Spinal cord (tissue), 10 donors: ENCODE results near the gene AP4E1. TPM values are rescaled to one million over a fixed set of nuclear protein-coding genes. Genes with fewer than 3 reads are reported as not detected.
A peak's percentile ranks its signal among the peaks of the same experiment; 100 is the strongest.
"Not testable (repeated sequence)": the region's sequence is repeated elsewhere in the genome, so short reads cannot be mapped to it uniquely, and the experiment has no call there.

Experiments used
- DNase-seq, 6 donors: peaks; one replicate each; pipeline versions ENCODE4 v3.0.0 to v3.0.0-alpha.2; 2013 to 2015; ENCODE audit warnings: low spot score in 6 of 6, low read depth in 4 of 6
- H3K27ac ChIP-seq: one replicate; pipeline ENCODE4 v1.5.1; 2013; ENCODE audit warnings: low read depth, low read length, control low read depth
- H3K27me3 ChIP-seq: one replicate; pipeline ENCODE4 v1.6.1; 2013; ENCODE audit warnings: low read length; ENCODE audit not compliant: control insufficient read depth, insufficient read depth
- H3K36me3 ChIP-seq: one replicate; pipeline ENCODE4 v1.6.1; 2013; ENCODE audit warnings: low read length; ENCODE audit not compliant: control insufficient read depth, insufficient read depth
- H3K4me1 ChIP-seq: one replicate; pipeline ENCODE4 v1.6.1; 2013; ENCODE audit warnings: low read length; ENCODE audit not compliant: control insufficient read depth, insufficient read depth
- H3K4me3 ChIP-seq: one replicate; pipeline ENCODE4 v1.5.1; 2013; ENCODE audit warnings: low read depth, low read length, control low read depth
- H3K9me3 ChIP-seq: one replicate; pipeline ENCODE4 v1.6.1; 2013; ENCODE audit warnings: low read length; ENCODE audit not compliant: control insufficient read depth, insufficient read depth
- WGBS: methylation state at CpG from one replicate; pipeline ENCODE4 v1.1.5; 2013; ENCODE audit warnings: missing lambda C conversion rate; ENCODE audit not compliant: insufficient coverage; 5-methylcytosine and 5-hydroxymethylcytosine counted together
- polyA plus RNA-seq, 2 donors: library from polyadenylated mRNA; unstranded; fragments of 120-200 nt; gene quantifications; one replicate each; pipeline ENCODE4 v1.2.1, GENCODE V29; 2013; ENCODE audit not compliant: insufficient read length in 2 of 2
- total RNA-seq, 2 donors: library from RNA; depleted of rRNA in 1 of 2; stranded (reverse); fragments of 120-200 nt in 1 of 2; fragments of >200 nt in 1 of 2; gene quantifications; one replicate each; pipeline versions ENCODE4 v1.2.3 to v1.2.4, GENCODE V29; 2013 to 2014
- donor health status: healthy.

AP4E1 gene
- total and polyA plus RNA-seq, 4 donors, result 6.4 to 16.8 (median 6.9) TPM

GRCh38 chr15:51024735-51025453, 116.4 kb downstream of the AP4E1 start:
- no peak overlapping the region for H3K27ac ChIP-seq
- H3K4me3 ChIP-seq, result no peak overlapping the region
- WGBS, result 80% methylated on average over 1 of the region's 4 CpGs
- no peaks in the 10 kb centered on the region for H3K9me3 ChIP-seq
- H3K27me3 ChIP-seq, result no peaks in the 10 kb centered on the region
- H3K4me1 ChIP-seq, result peaks cover 4% of the 10 kb centered on the region
- H3K36me3 ChIP-seq, result no peaks in the 10 kb centered on the region
- peak in 2 of 6 donors; percentile 38 to 91 for DNase-seq

GRCh38 chr15:51025454-51025846, 117.0 kb downstream of the AP4E1 start:
- Histone ChIP-seq H3K4me1 (peaks cover 4% of the 10 kb centered on the region), H3K4me3 (no peak overlapping the region), H3K9me3 (no peaks in the 10 kb centered on the region), H3K27me3 (no peaks in the 10 kb centered on the region), H3K36me3 (no peaks in the 10 kb centered on the region), H3K27ac (no peak overlapping the region)
- 69% methylated on average over 3 of the region's 3 CpGs for WGBS
- DNase-seq, result peak in 1 of 6 donors; percentile 19

GRCh38 chr15:51030649-51031316, 122.3 kb downstream of the AP4E1 start:
- DNase-seq, result no peak
- H3K9me3 ChIP-seq, result no peaks in the 10 kb centered on the region
- 98% methylated on average over 5 of the region's 6 CpGs for WGBS
- no peaks in the 10 kb centered on the region for H3K27me3 ChIP-seq
- H3K4me1 ChIP-seq, result no peaks in the 10 kb centered on the region
- H3K27ac ChIP-seq, result no peak overlapping the region
- no peak overlapping the region for H3K4me3 ChIP-seq
- no peaks in the 10 kb centered on the region for H3K36me3 ChIP-seq

- H3K27me3 ChIP-seq, H3K36me3 ChIP-seq, H3K9me3 ChIP-seq, H3K4me3 ChIP-seq, H3K4me1 ChIP-seq, DNase-seq, H3K27ac ChIP-seq: not testable (repeated sequence)
- WGBS, result 100% methylated on average over 3 of the region's 13 CpGs
Observed at GRCh38 chr15:51037474-51037873, 129.0 kb downstream of the AP4E1 start.

- no peak for DNase-seq
- WGBS, result 89% methylated on average over 6 of the region's 7 CpGs
- Histone ChIP-seq H3K27ac (no peak overlapping the region), H3K4me1 (no peaks in the 10 kb centered on the region), H3K36me3 (no peaks in the 10 kb centered on the region), H3K4me3 (no peak overlapping the region), H3K9me3 (no peaks in the 10 kb centered on the region), H3K27me3 (no peaks in the 10 kb centered on the region)
Observed at GRCh38 chr15:51038162-51038973, 129.9 kb downstream of the AP4E1 start.

- Histone ChIP-seq H3K27me3 (no peaks in the 10 kb centered on the region), H3K36me3 (no peaks in the 10 kb centered on the region), H3K4me1 (no peaks in the 10 kb centered on the region), H3K9me3 (no peaks in the 10 kb centered on the region), H3K4me3 (no peak overlapping the region), H3K27ac (no peak overlapping the region)
- no CpG with 5 or more reads among the region's 2 CpGs for WGBS
- peak in 1 of 6 donors; percentile 42 for DNase-seq
Observed at GRCh38 chr15:51038974-51039319, 130.5 kb downstream of the AP4E1 start.

GRCh38 chr15:51044037-51044727, 135.7 kb downstream of the AP4E1 start:
- no peaks in the 10 kb centered on the region for H3K27me3 ChIP-seq
- H3K4me3 ChIP-seq, result no peak overlapping the region
- H3K4me1 ChIP-seq, result peaks cover 12% of the 10 kb centered on the region
- H3K36me3 ChIP-seq, result no peaks in the 10 kb centered on the region
- no peak overlapping the region for H3K27ac ChIP-seq
- no peak for DNase-seq
- no peaks in the 10 kb centered on the region for H3K9me3 ChIP-seq
- WGBS, result no CpG with 5 or more reads among the region's 4 CpGs

- Histone ChIP-seq H3K4me3 (no peak overlapping the region), H3K36me3 (no peaks in the 10 kb centered on the region), H3K27me3 (no peaks in the 10 kb centered on the region), H3K4me1 (peaks cover 12% of the 10 kb centered on the region), H3K27ac (no peak overlapping the region), H3K9me3 (no peaks in the 10 kb centered on the region)
- no peak for DNase-seq
- no CpG with 5 or more reads among the region's 2 CpGs for WGBS
Observed at GRCh38 chr15:51046016-51046415, 137.5 kb downstream of the AP4E1 start.

GRCh38 chr15:51046799-51047449, 138.4 kb downstream of the AP4E1 start:
- peaks cover 18% of the 10 kb centered on the region for H3K4me1 ChIP-seq
- no peak overlapping the region for H3K4me3 ChIP-seq
- WGBS, result 33% methylated on average over 1 of the region's 3 CpGs
- H3K9me3 ChIP-seq, result no peaks in the 10 kb centered on the region
- DNase-seq, result peak in 3 of 6 donors; percentile 7 to 86 (median 55)
- no peak overlapping the region for H3K27ac ChIP-seq
- H3K27me3 ChIP-seq, result no peaks in the 10 kb centered on the region
- H3K36me3 ChIP-seq, result no peaks in the 10 kb centered on the region
